ENCODE results near the gene E4F1. TPM values are rescaled to one million over a fixed set of nuclear protein-coding genes. Genes with fewer than 3 reads are reported as not detected.

The E4F1 gene
- total and polyA plus RNA-seq, 3 donors from 2014 or later: 20.0 to 69.4 (median 57.4) TPM

DNA sequence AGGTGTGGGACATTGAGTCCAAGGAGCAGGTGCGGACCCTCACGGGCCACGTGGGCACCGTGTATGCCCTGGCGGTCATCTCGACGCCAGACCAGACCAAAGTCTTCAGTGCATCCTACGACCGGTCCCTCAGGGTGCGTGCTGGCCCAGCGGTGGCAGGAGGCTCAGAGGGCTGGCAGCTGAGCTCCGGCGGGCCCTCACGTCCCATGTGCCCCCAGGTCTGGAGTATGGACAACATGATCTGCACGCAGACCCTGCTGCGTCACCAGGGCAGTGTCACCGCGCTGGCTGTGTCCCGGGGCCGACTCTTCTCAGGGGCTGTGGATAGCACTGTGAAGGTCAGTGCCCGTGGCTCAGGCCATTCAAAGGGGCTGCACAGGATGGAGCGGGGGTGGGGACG, 47.3 kb upstream of the E4F1 start:
- WGBS, 2 donors: 87 to 92% methylated on average over 6 to 23 of the region's 23 CpGs
- H3K4me3 ChIP-seq: no peak overlapping the region
- DNase-seq: no peak
- H3K27ac ChIP-seq: no peak overlapping the region
- no peaks in the 10 kb centered on the region for H3K27me3 ChIP-seq
- no peak for TF ChIP-seq POLR2A (IDR thresholded peaks at IDR 0.05)
- TF ChIP-seq, protein P1, sequence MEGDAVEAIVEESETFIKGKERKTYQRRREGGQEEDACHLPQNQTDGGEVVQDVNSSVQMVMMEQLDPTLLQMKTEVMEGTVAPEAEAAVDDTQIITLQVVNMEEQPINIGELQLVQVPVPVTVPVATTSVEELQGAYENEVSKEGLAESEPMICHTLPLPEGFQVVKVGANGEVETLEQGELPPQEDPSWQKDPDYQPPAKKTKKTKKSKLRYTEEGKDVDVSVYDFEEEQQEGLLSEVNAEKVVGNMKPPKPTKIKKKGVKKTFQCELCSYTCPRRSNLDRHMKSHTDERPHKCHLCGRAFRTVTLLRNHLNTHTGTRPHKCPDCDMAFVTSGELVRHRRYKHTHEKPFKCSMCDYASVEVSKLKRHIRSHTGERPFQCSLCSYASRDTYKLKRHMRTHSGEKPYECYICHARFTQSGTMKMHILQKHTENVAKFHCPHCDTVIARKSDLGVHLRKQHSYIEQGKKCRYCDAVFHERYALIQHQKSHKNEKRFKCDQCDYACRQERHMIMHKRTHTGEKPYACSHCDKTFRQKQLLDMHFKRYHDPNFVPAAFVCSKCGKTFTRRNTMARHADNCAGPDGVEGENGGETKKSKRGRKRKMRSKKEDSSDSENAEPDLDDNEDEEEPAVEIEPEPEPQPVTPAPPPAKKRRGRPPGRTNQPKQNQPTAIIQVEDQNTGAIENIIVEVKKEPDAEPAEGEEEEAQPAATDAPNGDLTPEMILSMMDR (IDR thresholded peaks at IDR 0.05): no peak
- intact Hi-C loops (cut with DNase I; ENCODE audit: low total_unique reads): no loop called here
- H3K9me3 ChIP-seq: no peaks in the 10 kb centered on the region
- no peaks in the 10 kb centered on the region for H3K4me1 ChIP-seq
- H3K36me3 ChIP-seq (ENCODE audit: low read depth, missing control alignments): no peaks in the 10 kb centered on the region

DNA sequence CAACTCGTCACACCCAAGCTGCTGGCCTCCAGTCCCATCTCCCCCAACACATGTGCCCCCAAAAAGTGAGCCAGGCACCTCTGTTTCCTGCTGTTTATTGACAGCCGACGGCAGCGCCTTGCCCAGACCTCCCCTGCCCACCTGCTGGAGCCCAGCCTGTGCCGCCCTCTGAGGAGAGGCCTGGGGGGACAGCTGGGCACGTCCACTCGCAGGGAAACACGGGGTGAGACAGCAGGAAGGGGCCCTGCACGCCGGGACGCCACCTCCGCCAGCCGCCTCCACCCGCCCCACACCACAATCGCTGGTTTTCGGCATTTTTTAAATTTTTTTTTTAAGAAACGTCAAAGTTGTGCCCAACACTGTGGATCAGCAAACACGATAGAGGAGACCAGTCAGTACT, 46.3 kb upstream of the E4F1 start:
- Histone ChIP-seq H3K27me3 (no peaks in the 10 kb centered on the region), H3K4me1 (no peaks in the 10 kb centered on the region), H3K36me3 (ENCODE audit: low read depth, missing control alignments) (no peaks in the 10 kb centered on the region), H3K27ac (no peak overlapping the region), H3K4me3 (no peak overlapping the region), H3K9me3 (no peaks in the 10 kb centered on the region)
- 90 to 93% methylated on average over 18 of the region's 18 CpGs for WGBS, 2 donors
- intact Hi-C loops (cut with DNase I; ENCODE audit: low total_unique reads): no loop called here
- TF ChIP-seq, protein P1 (IDR thresholded peaks at IDR 0.05): no peak
- TF ChIP-seq POLR2A (IDR thresholded peaks at IDR 0.05): no peak
- no peak for DNase-seq

DNA sequence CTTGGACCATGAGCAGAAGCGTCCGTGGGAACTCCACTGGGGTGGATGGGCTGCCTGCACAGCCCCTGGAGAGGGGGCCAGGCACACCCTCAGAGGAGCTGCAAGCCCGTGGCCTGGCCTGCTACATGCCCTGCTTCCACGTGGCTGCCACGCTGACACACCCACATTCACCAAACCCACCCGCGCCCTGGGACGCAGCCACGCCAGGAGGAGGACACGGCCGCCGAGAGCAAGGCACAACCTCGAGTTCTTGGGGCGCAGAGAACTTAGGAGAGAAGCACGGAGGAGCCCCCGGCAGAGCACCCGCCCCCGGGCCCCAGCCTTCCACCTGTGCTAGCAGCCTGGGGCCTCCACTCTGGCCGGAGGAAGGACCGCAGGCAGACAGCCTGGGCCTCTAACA, 45.8 kb upstream of the E4F1 start:
- Histone ChIP-seq H3K27me3 (no peaks in the 10 kb centered on the region), H3K9me3 (no peaks in the 10 kb centered on the region), H3K27ac (no peak overlapping the region), H3K4me3 (no peak overlapping the region), H3K36me3 (ENCODE audit: low read depth, missing control alignments) (no peaks in the 10 kb centered on the region), H3K4me1 (no peaks in the 10 kb centered on the region)
- intact Hi-C loops (cut with DNase I; ENCODE audit: low total_unique reads): no loop called here
- no peak for DNase-seq
- WGBS, 2 donors: 80 to 88% methylated on average over 11 to 20 of the region's 20 CpGs
- TF ChIP-seq POLR2A (IDR thresholded peaks at IDR 0.05): no peak
- TF ChIP-seq, protein P1 (IDR thresholded peaks at IDR 0.05): no peak

DNA sequence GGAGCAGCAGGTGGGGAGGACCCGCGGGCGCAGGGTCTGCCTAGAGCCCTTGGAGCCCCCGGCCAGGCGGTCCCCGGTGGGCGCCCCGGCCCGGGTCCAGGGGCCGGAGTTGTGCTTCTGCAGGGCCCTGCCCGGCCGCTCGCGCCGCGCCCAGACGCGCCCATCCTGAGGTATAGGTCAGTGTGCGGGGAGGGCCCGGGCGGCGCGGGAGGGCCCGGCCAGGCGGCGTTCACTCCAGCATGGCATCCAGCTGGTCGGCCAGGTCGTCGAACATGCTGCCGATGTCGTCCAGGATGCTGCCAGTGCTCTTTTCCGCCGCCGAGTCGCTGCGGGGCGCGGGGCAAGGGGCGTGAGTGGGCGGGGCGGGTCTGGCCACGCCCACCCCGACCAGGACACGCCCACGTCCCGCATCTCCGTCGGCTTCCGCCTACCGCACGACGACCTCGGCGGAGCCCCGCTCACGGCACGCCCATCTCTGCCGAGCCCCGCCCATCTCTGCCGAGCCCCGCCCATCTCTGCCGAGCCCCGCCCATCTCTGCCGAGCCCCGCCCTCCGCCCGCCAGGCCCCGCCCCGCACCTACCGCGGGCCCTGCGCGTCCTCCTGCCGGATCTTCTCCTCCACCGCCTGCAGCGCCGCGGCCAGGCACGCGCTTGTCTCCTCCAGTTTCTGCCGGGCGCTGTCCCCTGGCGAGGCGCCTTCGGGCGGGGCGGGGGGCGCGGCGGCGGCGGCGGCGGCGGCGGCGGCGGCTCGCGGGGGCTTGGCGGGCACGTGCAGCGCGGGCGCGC, 44.9 kb upstream of the E4F1 start:
- Histone ChIP-seq H3K9me3 (no peaks in the 10 kb centered on the region), H3K27me3 (no peaks in the 10 kb centered on the region), H3K4me1 (no peaks in the 10 kb centered on the region), H3K36me3 (ENCODE audit: low read depth, missing control alignments) (no peaks in the 10 kb centered on the region), H3K4me3 (peak overlapping the region; percentile 24 to 38), H3K27ac (no peak overlapping the region)
- no peak for TF ChIP-seq POLR2A (IDR thresholded peaks at IDR 0.05)
- TF ChIP-seq, protein P1 (IDR thresholded peaks at IDR 0.05): no peak
- intact Hi-C loops (cut with DNase I; ENCODE audit: low total_unique reads): no loop called here
- peak; percentile 71 for DNase-seq
- WGBS, 2 donors: 9 to 33% methylated on average over 7 to 101 of the region's 106 CpGs

DNA sequence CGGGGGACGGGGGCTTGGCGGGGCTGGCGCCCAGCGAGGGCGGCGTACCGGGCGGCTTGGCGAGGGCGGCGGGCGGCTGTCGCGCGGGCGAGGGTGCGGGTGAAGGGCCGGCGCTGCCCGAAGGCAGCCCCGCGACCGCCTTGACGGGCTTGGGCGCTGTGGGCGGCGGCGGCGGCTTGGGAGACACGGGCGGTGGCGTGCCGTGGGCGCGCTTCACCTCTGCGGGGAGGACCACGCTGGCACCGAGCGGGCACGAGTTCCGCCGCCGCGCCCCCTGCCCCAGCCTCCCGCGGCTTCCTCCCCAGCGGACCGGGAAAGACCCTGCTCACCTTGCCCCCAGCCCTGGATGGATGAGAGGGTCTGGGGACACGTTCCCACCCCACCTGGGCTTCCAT, 44.3 kb upstream of the E4F1 start:
- TF ChIP-seq, protein P1 (IDR thresholded peaks at IDR 0.05): no peak
- no peaks in the 10 kb centered on the region for H3K27me3 ChIP-seq
- no peak overlapping the region for H3K27ac ChIP-seq
- no peak for DNase-seq
- H3K4me3 ChIP-seq: no peak overlapping the region
- intact Hi-C loops (cut with DNase I; ENCODE audit: low total_unique reads): no loop called here
- H3K36me3 ChIP-seq (ENCODE audit: low read depth, missing control alignments): no peaks in the 10 kb centered on the region
- WGBS, 2 donors: 36% methylated on average over 49 of the region's 50 CpGs; no CpG with 5 or more reads in 1 of the 2 donors
- H3K9me3 ChIP-seq: no peaks in the 10 kb centered on the region
- no peaks in the 10 kb centered on the region for H3K4me1 ChIP-seq

All from testis (tissue), 3 donors.